Activated T-cell treated with anti-CD3 and anti-CD28 coated beads, Interleukin-2, amount 50 U/mL, for 24 hours (primary cell): Measurements from ENCODE around the gene GOLGA2.

Experiments used
- DNase-seq: peaks from one replicate; pipeline ENCODE4 v3.0.0-alpha.2; 2020
- H3K27ac Mint-ChIP-seq: 2 replicates; pipeline ENCODE4 v1.8.0; 2020; ENCODE audit warnings: mild to moderate bottlenecking, mixed read lengths
- H3K27me3 Mint-ChIP-seq: 2 replicates; pipeline ENCODE4 v1.8.0; 2020; ENCODE audit warnings: mixed read lengths
- H3K36me3 Mint-ChIP-seq: 2 replicates; pipeline ENCODE4 v1.8.0; 2020; ENCODE audit warnings: low read depth, mixed read lengths
- H3K4me1 Mint-ChIP-seq: 2 replicates; pipeline ENCODE4 v1.8.0; 2020; ENCODE audit warnings: low read depth, mixed read lengths
- H3K4me3 Mint-ChIP-seq: 2 replicates; pipeline ENCODE4 v1.8.0; 2020; ENCODE audit warnings: mild to moderate bottlenecking, moderate library complexity, mixed read lengths
- H3K9me3 Mint-ChIP-seq: 2 replicates; pipeline ENCODE4 v1.8.0; 2020; ENCODE audit warnings: mixed read lengths

Gene GOLGA2

GRCh38 chr9:128257086-128257825 lies 18.6 kb downstream of the GOLGA2 start:
- no peak overlapping the region for H3K4me3 Mint-ChIP-seq
- no peak for DNase-seq
- H3K4me1 Mint-ChIP-seq = no peaks in the 10 kb centered on the region
- H3K27me3 Mint-ChIP-seq = no peaks in the 10 kb centered on the region
- no peaks in the 10 kb centered on the region for H3K9me3 Mint-ChIP-seq
- no peak overlapping the region for H3K27ac Mint-ChIP-seq
- H3K36me3 Mint-ChIP-seq = peaks cover 54% of the 10 kb centered on the region

GRCh38 chr9:128254855-128255759 lies 20.7 kb downstream of the GOLGA2 start:
- Mint-ChIP-seq H3K36me3 (peaks cover 36% of the 10 kb centered on the region), H3K27me3 (peaks cover 3% of the 10 kb centered on the region), H3K4me1 (peaks cover 8% of the 10 kb centered on the region), H3K4me3 (no peak overlapping the region), H3K9me3 (no peaks in the 10 kb centered on the region), H3K27ac (no peak overlapping the region)
- DNase-seq = peak; percentile 68

DNA sequence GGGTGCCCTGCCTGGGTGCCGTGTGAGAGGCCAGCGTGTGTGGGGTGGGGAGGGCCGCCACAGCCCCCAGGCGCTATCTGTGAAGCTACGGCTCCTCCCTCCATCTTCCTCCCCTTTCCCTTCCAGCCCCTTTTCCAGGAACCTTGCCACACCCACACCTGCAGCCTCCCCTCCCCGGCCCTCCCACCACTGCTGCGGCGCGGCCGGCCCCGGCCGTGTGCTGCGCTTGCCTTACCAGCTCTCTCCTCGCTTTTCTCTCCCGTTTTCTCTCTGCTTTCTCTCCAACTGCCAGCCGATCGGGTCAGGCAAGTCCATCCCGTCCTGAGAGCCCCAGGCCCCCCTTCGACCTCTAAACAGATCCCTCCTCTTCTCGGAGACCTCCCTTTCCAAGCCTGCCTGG lies 21.4 kb downstream of the GOLGA2 start:
- no peak for DNase-seq
- no peak overlapping the region for H3K27ac Mint-ChIP-seq
- peaks cover 31% of the 10 kb centered on the region for H3K36me3 Mint-ChIP-seq
- peaks cover 3% of the 10 kb centered on the region for H3K27me3 Mint-ChIP-seq
- no peak overlapping the region for H3K4me3 Mint-ChIP-seq
- no peaks in the 10 kb centered on the region for H3K9me3 Mint-ChIP-seq
- peaks cover 14% of the 10 kb centered on the region for H3K4me1 Mint-ChIP-seq

GRCh38 chr9:128253991-128254346 lies 21.8 kb downstream of the GOLGA2 start:
- Mint-ChIP-seq H3K27ac (no peak overlapping the region), H3K9me3 (no peaks in the 10 kb centered on the region), H3K4me3 (no peak overlapping the region), H3K4me1 (peaks cover 14% of the 10 kb centered on the region), H3K36me3 (peaks cover 27% of the 10 kb centered on the region), H3K27me3 (peaks cover 3% of the 10 kb centered on the region)
- no peak for DNase-seq

GRCh38 chr9:128253140-128253990 lies 22.4 kb downstream of the GOLGA2 start:
- DNase-seq = no peak
- no peak overlapping the region for H3K27ac Mint-ChIP-seq
- H3K4me3 Mint-ChIP-seq = no peak overlapping the region
- peaks cover 3% of the 10 kb centered on the region for H3K27me3 Mint-ChIP-seq
- no peaks in the 10 kb centered on the region for H3K9me3 Mint-ChIP-seq
- peaks cover 14% of the 10 kb centered on the region for H3K4me1 Mint-ChIP-seq
- peaks cover 21% of the 10 kb centered on the region for H3K36me3 Mint-ChIP-seq

- Mint-ChIP-seq H3K4me1 (peaks cover 14% of the 10 kb centered on the region), H3K27me3 (peaks cover 3% of the 10 kb centered on the region), H3K27ac (no peak overlapping the region), H3K36me3 (peaks cover 16% of the 10 kb centered on the region), H3K4me3 (no peak overlapping the region), H3K9me3 (no peaks in the 10 kb centered on the region)
- DNase-seq = no peak
Observed at GRCh38 chr9:128252317-128253139, 23.3 kb downstream of the GOLGA2 start.

DNA sequence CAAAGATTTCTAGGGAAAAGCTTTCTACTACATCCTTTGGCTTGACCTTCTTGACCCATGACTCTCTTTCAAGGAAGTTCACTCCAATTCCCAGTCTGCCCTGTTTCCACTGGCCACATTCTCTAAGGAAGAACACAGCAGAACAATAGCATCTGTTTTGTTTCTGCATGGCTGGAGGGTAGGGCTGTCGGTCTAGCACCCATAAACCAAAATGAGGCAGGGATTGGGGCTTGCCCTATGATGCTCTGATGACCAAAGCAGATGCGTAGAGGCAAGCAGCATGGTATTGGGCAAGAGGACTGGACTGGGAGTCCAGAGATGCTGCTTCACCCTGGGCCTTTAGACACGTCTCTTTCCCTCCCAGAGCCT lies 24.1 kb downstream of the GOLGA2 start:
- Mint-ChIP-seq H3K36me3 (peaks cover 7% of the 10 kb centered on the region), H3K4me3 (peak overlapping the region; percentile 77), H3K4me1 (peaks cover 14% of the 10 kb centered on the region)

DNA sequence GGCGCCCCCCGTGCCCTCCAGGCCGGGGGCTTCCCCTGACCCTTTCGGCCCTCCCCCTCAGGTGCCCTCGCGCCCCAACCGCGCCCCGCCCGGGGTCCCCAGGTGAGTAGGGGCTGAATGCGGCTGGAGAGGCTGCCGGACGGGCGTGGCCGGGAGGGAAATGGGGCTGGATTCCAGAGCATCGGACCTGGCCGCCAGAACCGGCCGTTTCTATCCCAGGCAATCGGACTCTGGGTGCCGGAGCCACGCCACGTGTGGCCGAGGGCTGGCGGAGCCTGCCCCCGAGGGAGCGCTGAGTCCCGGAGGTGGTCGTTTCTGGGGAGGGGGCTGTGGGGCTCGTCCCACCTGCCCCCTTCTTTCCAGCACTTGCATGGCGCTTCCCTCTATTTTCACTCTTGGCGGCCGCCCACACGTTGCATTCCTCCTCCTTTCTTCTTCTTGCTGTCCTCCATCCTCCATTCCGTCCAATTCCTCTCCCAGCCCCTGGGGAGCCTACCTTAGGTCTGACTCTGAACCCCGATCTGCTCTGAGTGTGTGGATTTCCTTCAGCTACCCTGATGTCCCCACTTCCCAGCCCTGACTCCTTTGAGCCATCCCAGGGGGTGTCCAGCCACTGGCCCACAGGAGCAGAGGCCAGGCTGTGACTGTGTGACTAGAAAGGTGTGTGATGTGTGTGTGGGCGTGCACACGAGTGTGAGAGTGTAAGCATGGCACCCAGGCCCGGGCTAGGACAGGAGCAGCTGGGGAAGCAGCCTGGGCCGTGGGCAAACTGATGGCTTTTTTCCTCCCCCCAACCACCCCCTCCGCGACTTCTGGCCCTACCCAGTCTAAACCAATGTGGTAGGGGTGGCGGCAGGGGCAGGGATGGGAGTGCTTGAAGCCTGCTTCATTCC lies 24.7 kb downstream of the GOLGA2 start:
- peak overlapping the region; percentile 77 for H3K4me3 Mint-ChIP-seq
- H3K27me3 Mint-ChIP-seq = peaks cover 3% of the 10 kb centered on the region
- H3K36me3 Mint-ChIP-seq = peaks cover 6% of the 10 kb centered on the region
- no peaks in the 10 kb centered on the region for H3K9me3 Mint-ChIP-seq
- peak; percentile 44 for DNase-seq
- H3K4me1 Mint-ChIP-seq = peaks cover 14% of the 10 kb centered on the region
- H3K27ac Mint-ChIP-seq = peak overlapping the region; percentile 60

More for the DNA sequence above, 24.1 kb downstream of the GOLGA2 start:
- no peak for DNase-seq
- Mint-ChIP-seq H3K27me3 (peaks cover 3% of the 10 kb centered on the region), H3K27ac (no peak overlapping the region), H3K9me3 (no peaks in the 10 kb centered on the region)

GRCh38 chr9:128249908-128250838 lies 25.6 kb downstream of the GOLGA2 start:
- Mint-ChIP-seq H3K27me3 (peaks cover 8% of the 10 kb centered on the region), H3K4me3 (peak overlapping the region; percentile 80), H3K27ac (no peak overlapping the region), H3K36me3 (no peaks in the 10 kb centered on the region), H3K4me1 (peaks cover 17% of the 10 kb centered on the region), H3K9me3 (no peaks in the 10 kb centered on the region)
- DNase-seq = peak; percentile 100

GRCh38 chr9:128249558-128249907 lies 26.3 kb downstream of the GOLGA2 start:
- Mint-ChIP-seq H3K4me1 (peaks cover 17% of the 10 kb centered on the region), H3K9me3 (no peaks in the 10 kb centered on the region), H3K27ac (no peak overlapping the region), H3K4me3 (peak overlapping the region; percentile 80), H3K36me3 (no peaks in the 10 kb centered on the region), H3K27me3 (peaks cover 10% of the 10 kb centered on the region)
- DNase-seq = no peak

GRCh38 chr9:128247226-128247803 lies 28.5 kb downstream of the GOLGA2 start:
- Mint-ChIP-seq H3K9me3 (no peaks in the 10 kb centered on the region), H3K27me3 (peaks cover 26% of the 10 kb centered on the region), H3K36me3 (no peaks in the 10 kb centered on the region), H3K4me1 (peaks cover 19% of the 10 kb centered on the region), H3K27ac (no peak overlapping the region), H3K4me3 (no peak overlapping the region)
- no peak for DNase-seq

DNA sequence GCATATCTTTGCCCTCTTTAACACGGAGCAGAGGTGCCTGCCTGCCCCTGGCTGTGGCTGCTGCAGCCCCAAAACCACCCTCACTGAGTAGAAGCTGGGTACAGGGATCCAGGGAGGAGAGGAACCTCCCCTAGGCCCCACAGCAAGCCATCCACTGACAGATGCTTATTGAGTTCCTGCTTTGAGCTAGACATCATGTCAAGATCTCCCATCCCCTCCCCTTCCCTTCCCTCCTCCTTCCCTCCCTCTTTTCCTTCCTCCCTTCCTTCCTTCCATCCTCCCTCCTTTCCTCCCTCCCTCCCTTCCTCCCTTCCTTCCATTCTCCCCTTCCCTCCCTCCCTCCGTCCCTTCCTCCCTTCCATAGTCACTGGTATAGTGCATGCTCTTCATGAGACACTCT lies 29.3 kb downstream of the GOLGA2 start:
- peaks cover 34% of the 10 kb centered on the region for H3K27me3 Mint-ChIP-seq
- H3K4me1 Mint-ChIP-seq = peaks cover 17% of the 10 kb centered on the region
- H3K9me3 Mint-ChIP-seq = no peaks in the 10 kb centered on the region
- no peak overlapping the region for H3K4me3 Mint-ChIP-seq
- no peak overlapping the region for H3K27ac Mint-ChIP-seq
- DNase-seq = no peak
- no peaks in the 10 kb centered on the region for H3K36me3 Mint-ChIP-seq
